Activated CD4-positive, alpha-beta T cell treated with anti-CD3 and anti-CD28 coated beads, Interleukin-2, amount 50 U/mL, for 4 hours (primary cell): ENCODE data around the gene SLIT1.

ENCODE experiments used
- DNase-seq, 2 experiments: peaks; one replicate each; pipeline ENCODE4 v3.0.0-alpha.2; 2020

The SLIT1 gene

GRCh38 chr10:96996275-96996965 lies 189.3 kb downstream of the SLIT1 start:
- no peak for DNase-seq

- no peak for DNase-seq
These were observed 189.9 kb downstream of the SLIT1 start for GRCh38 chr10:96995851-96996250.

- DNase-seq: no peak
These were observed 193.0 kb downstream of the SLIT1 start for GRCh38 chr10:96992721-96993120.

GRCh38 chr10:96991313-96991841 lies 194.4 kb downstream of the SLIT1 start:
- DNase-seq: no peak

GRCh38 chr10:96988426-96988825 lies 197.3 kb downstream of the SLIT1 start:
- no peak for DNase-seq

GRCh38 chr10:96987842-96988175 lies 197.9 kb downstream of the SLIT1 start:
- no peak for DNase-seq

- no peak for DNase-seq
These were observed 198.5 kb downstream of the SLIT1 start for GRCh38 chr10:96987141-96987841.

GRCh38 chr10:96986200-96986856 lies 199.4 kb downstream of the SLIT1 start:
- DNase-seq: no peak

GRCh38 chr10:96984541-96985131 lies 201.1 kb downstream of the SLIT1 start:
- DNase-seq: no peak

- DNase-seq: no peak
These were observed 203.4 kb downstream of the SLIT1 start for GRCh38 chr10:96982149-96982930.

GRCh38 chr10:96978621-96979154 lies 207.1 kb downstream of the SLIT1 start:
- no peak for DNase-seq

- no peak for DNase-seq
These were observed 210.6 kb downstream of the SLIT1 start for GRCh38 chr10:96975136-96975535.

GRCh38 chr10:96973809-96974747 lies 211.7 kb downstream of the SLIT1 start:
- no peak for DNase-seq

- no peak for DNase-seq
These were observed 213.5 kb downstream of the SLIT1 start for GRCh38 chr10:96972264-96972663.

GRCh38 chr10:96971324-96971723 lies 214.4 kb downstream of the SLIT1 start:
- DNase-seq: no peak

GRCh38 chr10:96968682-96969423 lies 216.9 kb downstream of the SLIT1 start:
- DNase-seq: no peak

- no peak for DNase-seq
These were observed 217.9 kb downstream of the SLIT1 start for GRCh38 chr10:96967847-96968246.

- DNase-seq: no peak
These were observed 221.6 kb downstream of the SLIT1 start for GRCh38 chr10:96964131-96964530.

GRCh38 chr10:96960872-96961271 lies 224.9 kb downstream of the SLIT1 start:
- DNase-seq: no peak

- DNase-seq: no peak
These were observed 226.0 kb downstream of the SLIT1 start for GRCh38 chr10:96959733-96960132.

GRCh38 chr10:96958071-96958470 lies 227.7 kb downstream of the SLIT1 start:
- DNase-seq: no peak
